Spleen (tissue), 7 donors: ENCODE data around the gene RPS19BP1.

Source experiments
- CTCF ChIP-seq, 11 experiments: fragments of 200-600 bp in 7 of 11; fragments of 450-650 bp in 4 of 11; sonication (generic) in 4 of 11; IDR thresholded peaks in 8 of 11; conservative IDR thresholded peaks in 3 of 11; 1 replicate in 7 of 11; 2 replicates in 4 of 11; pipeline versions ENCODE4 v1.4.0 to v1.8.0; 2016 to 2021; ENCODE audit warnings: antibody characterized with exemption in 11 of 11, inconsistent platforms in 4 of 11, mild to moderate bottlenecking in 1 of 11
- POLR2A ChIP-seq, 3 donors: fragments of 450-650 bp; IDR thresholded peaks; one replicate each; pipeline ENCODE4 v1.5.1; 2017; ENCODE audit warnings: antibody characterized with exemption in 3 of 3, mild to moderate bottlenecking in 1 of 3
- donor health status: DM: no; HTN: no; CAD: no; lungs with moderate emphysema.
- donor health status: DM: no; HTN: no; CAD: no.
- donor health status: DM: no; HTN: no; CAD: no.

GRCh38 chr22:39569066-39569465 lies 36.5 kb upstream of the RPS19BP1 start:
- TF ChIP-seq CTCF (IDR thresholded peaks at IDR 0.05 in 8 of 11, conservative IDR thresholded peaks at IDR 0.05 in 3 of 11) (no peak), POLR2A (IDR thresholded peaks at IDR 0.05) (no peak)
